Measurements from ENCODE around the gene BRIP1. TPM values are rescaled to one million over a fixed set of nuclear protein-coding genes. Genes with fewer than 3 reads are reported as not detected.

Gene BRIP1
- total and polyA plus RNA-seq, 9 of the 15 experiments (the other 6 are each of a cell fraction or from before 2014, with no cell fraction given), result 2.4 to 17.5 (median 11.2) TPM

GRCh38 chr17:61783556-61784304 lies 79.6 kb downstream of the BRIP1 start:
- FAIRE-seq (no peak), ATAC-seq (no peak), DNase-seq (ENCODE audit: extremely low read depth in 1 of 4, low spot score in 3 of 4) (no peak)
- no peak overlapping the region for H3K27ac ChIP-seq (ENCODE audit: extremely low read depth, low read depth, low read length)
- H3K4me3 ChIP-seq, result no peak overlapping the region
- H3K9me3 ChIP-seq (replicated peaks; ENCODE audit: control insufficient read depth, insufficient read depth, low read depth, low read length), result no peaks in the 10 kb centered on the region
- H3K9me1 ChIP-seq (ENCODE audit: control insufficient read depth, insufficient read depth, low read length), result no peaks in the 10 kb centered on the region
- intact Hi-C loops (cut with micrococcal nuclease), result no loop called here
- ChIA-PET POLR2A (no interaction called here), CTCF (ENCODE audit: low intra/inter-chr PET ratio) (interaction anchor here (0.5 kb wide), 1 partner anchor 47 kb away, joined by 3 read pairs; no protein-coding TSS in a partner anchor)
- H3K79me2 ChIP-seq (ENCODE audit: control insufficient read depth, insufficient read depth, low read length), result no peaks in the 10 kb centered on the region
- in situ Hi-C loops (cut with MboI), result no loop called here
- H3K4me2 ChIP-seq (ENCODE audit: insufficient read depth, low read length), result no peak overlapping the region
- no peaks in the 10 kb centered on the region for H3K27me3 ChIP-seq (ENCODE audit: control insufficient read depth in 2 of 2, insufficient read depth in 2 of 2, low read length in 2 of 2)
- peaks cover 14% of the 10 kb centered on the region; the same call in 1 of the 3 replicates for H3K36me3 ChIP-seq (ENCODE audit: control insufficient read depth, insufficient read depth, low read length)
- no peak overlapping the region for H2AFZ ChIP-seq (ENCODE audit: low read depth, low read length)
- H3K4me1 ChIP-seq (replicated peaks in 1 of 2; ENCODE audit: control insufficient read depth in 2 of 2, insufficient read depth in 2 of 2, low read length in 2 of 2), result no peaks in the 10 kb centered on the region
- no peaks in the 10 kb centered on the region for H4K20me1 ChIP-seq (replicated peaks; ENCODE audit: control insufficient read depth, insufficient read depth, low read length)
- TF ChIP-seq ZBTB11 (CRISPR knock-in tag; IDR thresholded peaks at IDR 0.05) (0 out of 6 replicates have a peak, but pooled peaks of 1 of the 3 experiments have one; percentile 7), NCOA2 (IDR thresholded peaks at IDR 0.05; ENCODE audit: partially characterized antibody in 2 of 2) (no peak), THRA (IDR thresholded peaks at IDR 0.05) (no peak), CHD1 (IDR thresholded peaks at IDR 0.05; ENCODE audit: low read length) (no peak), ZNF347 (CRISPR knock-in tag; IDR thresholded peaks at IDR 0.05; ENCODE audit: low read depth) (no peak), NR0B1 (IDR thresholded peaks at IDR 0.05; ENCODE audit: partially characterized antibody) (no peak), EWSR1 (IDR thresholded peaks at IDR 0.05; ENCODE audit: borderline replicate concordance, low read depth, partially characterized antibody) (peak; percentile 41), ATF2 (CRISPR knock-in tag; IDR thresholded peaks at IDR 0.05) (no peak)
- H3K9ac ChIP-seq (ENCODE audit: insufficient read depth in 1 of 2, low read depth in 2 of 2, low read length in 2 of 2), result no peak overlapping the region
- BruUV-seq (replicated peaks), result no TSS peak
